GM18873 (cell line): ENCODE data around the gene CCDC86.

Source experiments
- ATAC-seq: cut with Tn5 transposase; IDR thresholded peaks from one replicate; pipeline ENCODE4 v1.9.1; 2021; ENCODE audit warnings: mild to moderate bottlenecking, moderate library complexity, moderate number of reproducible peaks; ENCODE audit not compliant: unreplicated experiment, low FRiP score

Gene CCDC86

DNA sequence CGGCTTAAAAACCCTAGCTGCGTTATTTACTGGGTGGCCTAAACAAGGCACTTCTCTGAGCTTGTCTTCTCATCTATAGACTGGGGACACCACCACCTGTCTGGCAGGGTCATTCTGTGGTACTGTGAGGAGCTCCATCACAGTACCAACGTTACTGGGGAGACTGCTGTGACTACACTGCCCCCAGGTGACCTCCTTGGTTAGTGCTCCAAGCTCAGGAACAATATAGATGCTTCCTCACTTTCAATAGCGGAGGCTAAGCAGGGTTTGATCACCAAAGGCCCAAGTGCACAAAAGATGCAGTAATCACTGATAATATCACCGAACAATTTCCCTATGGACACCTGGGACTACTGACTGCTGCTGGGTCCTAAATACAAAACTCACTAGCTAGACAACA, 45.6 kb downstream of the CCDC86 start:
- ATAC-seq, result no peak

DNA sequence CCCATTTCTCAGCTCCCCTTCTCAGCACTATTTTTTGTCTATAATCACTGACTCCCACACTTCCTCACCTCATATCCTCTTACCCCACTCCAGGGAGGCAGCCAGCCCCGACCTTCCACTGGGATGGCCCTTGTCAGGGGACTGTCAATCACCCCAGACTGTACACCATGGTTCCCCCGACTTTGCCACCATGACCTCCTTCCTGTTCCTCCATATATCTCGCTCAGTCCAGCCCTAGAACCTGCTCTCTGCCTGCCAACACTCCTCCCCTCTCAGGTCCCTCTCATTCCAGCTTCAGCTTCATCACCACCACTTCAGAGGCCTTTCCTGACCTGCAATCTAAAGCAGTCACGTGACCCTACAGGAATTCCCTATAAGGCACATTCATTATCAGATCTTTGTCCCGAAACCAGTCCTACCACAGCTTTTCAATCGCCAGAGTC, 48.0 kb downstream of the CCDC86 start:
- ATAC-seq, result no peak

DNA sequence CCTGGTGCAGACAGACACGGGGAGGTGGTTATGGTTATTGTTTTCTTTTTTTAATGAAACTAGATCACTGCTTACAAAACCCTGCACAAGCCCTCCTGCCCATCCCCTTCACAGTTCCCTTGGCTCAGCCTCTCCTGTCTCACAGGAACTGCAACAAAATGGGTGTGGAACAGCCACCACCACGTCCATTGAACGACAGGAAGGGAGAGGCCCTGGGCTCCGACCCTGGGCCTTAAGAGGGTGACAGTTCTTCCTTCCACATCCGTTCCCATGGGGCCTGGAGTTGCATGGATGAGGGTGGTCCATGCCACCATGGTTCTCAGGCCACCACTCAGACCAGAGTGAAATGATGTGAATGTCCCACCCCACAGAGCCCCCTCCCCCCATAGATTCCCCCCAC, 48.8 kb downstream of the CCDC86 start:
- no peak for ATAC-seq

DNA sequence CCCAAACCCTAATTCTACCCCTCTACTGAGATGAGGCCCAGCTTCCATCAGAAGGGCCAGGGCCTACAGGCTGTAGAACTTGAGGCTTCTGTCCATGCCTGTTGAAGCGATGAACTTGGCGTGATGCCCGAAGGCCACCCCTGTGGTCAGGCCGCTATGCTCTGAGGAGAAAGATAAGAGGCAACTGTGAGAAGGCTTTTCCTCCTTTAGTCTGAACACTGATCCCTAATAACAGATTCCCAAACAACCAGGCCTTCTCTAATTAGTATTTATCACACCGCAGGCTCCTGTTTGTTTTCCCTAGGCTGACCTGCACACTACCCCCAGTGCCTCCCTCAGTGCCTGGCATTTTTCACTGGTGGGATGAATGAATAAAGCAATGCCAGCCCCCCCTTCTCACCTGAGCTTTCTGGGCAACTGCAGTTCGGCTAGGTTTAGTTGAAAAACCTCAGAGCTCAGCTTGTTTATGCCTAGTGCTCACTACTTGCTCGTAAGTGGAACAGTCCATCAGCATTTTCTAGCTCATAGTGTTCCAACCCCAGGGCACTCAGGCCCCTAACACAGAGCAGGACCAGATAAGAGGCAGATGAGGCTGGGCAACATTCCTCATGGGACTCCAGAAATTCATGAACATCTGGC, 49.3 kb downstream of the CCDC86 start:
- no peak for ATAC-seq

DNA sequence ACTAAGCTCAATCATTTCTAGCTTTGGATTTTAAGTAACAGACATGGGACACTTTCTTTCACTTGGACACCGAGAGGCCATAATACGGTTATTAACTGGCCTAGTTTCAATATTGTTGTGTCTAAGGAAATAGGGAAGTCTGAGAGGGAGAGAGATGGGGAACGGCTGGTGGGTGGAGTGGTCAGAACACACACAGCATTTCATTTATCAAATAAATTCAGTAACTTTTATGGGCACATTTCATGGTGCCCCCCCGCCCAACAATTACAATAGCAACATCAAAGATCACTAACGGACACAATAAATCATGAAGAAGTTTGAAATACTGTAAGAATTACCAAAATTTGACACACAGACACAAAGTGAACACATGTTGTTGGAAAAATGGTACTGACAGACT, 53.8 kb downstream of the CCDC86 start:
- no peak for ATAC-seq

DNA sequence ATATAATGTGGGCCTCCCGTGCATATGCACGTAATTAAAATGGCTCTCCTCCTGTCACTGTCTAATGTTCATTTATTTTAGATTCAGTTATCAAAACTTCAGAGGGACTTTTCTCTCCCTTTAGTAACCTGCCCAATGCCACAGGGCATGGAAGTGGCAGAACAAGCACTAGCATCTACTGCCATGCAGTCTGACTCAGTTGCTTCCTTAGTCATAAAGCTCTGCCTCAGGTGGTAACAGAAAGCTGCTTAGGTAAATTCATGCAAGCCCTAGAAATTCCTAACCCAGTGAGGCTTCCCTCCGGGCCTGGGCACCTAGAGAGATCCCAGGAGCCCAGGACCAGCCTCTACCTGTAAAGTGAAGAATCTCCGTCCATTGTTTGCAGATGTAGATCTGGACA, 55.6 kb downstream of the CCDC86 start:
- no peak for ATAC-seq

DNA sequence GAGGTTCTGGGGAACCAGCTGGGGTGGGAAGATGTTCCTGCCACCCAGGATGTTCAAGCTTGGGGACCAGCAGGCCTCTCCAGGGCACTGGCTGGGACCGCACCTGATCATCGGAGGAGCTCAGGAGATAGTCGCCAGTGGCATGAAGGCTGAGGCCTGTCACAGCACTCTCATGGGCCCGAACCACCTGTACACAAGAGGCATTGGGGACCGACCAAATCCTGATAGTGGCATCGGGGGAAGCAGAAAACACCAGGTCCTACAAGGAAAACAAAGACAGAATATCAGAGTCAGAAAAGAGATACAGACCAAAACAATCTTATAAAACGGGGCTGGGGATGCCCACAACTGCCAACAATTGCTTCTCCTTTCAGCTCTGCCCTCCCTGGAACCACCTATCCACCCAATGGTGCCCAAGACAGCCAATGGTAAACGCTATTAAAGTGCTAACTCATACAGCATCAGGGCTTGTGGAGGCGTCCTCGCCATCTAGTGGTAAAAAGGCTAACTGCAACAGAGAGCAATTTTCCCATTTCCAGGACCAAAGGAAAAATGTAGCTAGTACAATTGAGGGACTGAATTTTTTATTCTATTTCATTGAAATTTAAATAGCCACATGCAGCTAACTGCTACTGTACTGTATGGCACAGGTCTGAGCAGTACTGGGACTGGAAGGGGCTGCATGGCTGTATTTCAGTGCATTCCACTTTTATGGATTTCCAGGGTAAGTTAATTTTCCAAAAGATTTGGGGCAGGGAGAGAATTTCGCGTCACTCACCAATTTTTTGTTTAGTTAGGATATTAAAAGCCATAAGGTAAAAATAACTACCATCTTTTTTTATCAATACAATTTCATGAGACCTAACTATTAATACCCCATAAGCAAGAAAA, 57.4 kb downstream of the CCDC86 start:
- no peak for ATAC-seq

DNA sequence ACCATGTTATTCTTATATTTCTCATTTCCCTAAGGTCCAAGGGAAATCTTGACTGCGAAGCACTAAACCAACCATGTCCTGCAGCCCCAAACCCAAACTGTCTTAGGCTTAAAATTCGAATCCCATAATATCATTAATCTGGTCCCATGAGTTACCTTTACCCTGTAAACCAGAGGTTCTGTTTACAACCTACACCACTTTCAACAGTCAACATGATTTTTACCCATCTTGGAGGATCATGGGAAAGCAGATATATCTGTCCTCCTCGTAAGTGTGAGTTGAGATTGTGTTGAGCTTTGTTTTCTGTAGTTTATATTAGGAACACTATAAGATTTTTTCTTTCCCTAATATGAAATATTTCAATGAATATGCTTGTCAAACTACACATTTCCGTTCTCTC, 58.1 kb downstream of the CCDC86 start:
- no peak for ATAC-seq
